NCI-H82 (cell line): ENCODE data around the gene DOK5.
A peak's percentile ranks its signal among the peaks of the same experiment; 100 is the strongest.

Experiments used
- DNase-seq: peaks from one replicate; lab custom pipeline; 2025; lab: John Stamatoyannopoulos, UW

Gene DOK5

GRCh38 chr20:54648421-54649142 lies 173.2 kb downstream of the DOK5 start:
- DNase-seq = no peak

- peak; percentile 91 for DNase-seq
Measured at GRCh38 chr20:54649511-54649962, 174.1 kb downstream of the DOK5 start.

GRCh38 chr20:54650052-54650719 lies 174.8 kb downstream of the DOK5 start:
- no peak for DNase-seq

- no peak for DNase-seq
Measured at GRCh38 chr20:54651252-54651651, 175.9 kb downstream of the DOK5 start.

GRCh38 chr20:54654450-54654849 lies 179.1 kb downstream of the DOK5 start:
- DNase-seq = no peak

- DNase-seq = no peak
Measured at GRCh38 chr20:54657268-54657826, 182.0 kb downstream of the DOK5 start.

GRCh38 chr20:54658525-54658924 lies 183.1 kb downstream of the DOK5 start:
- DNase-seq = no peak

GRCh38 chr20:54661265-54661664 lies 185.9 kb downstream of the DOK5 start:
- no peak for DNase-seq

GRCh38 chr20:54661880-54662465 lies 186.6 kb downstream of the DOK5 start:
- DNase-seq = no peak

- no peak for DNase-seq
Measured at GRCh38 chr20:54665812-54666211, 190.4 kb downstream of the DOK5 start.

GRCh38 chr20:54668271-54669039 lies 193.1 kb downstream of the DOK5 start:
- peak; percentile 38 for DNase-seq

GRCh38 chr20:54669040-54669363 lies 193.6 kb downstream of the DOK5 start:
- DNase-seq = no peak

GRCh38 chr20:54678253-54678652 lies 202.9 kb downstream of the DOK5 start:
- DNase-seq = no peak

GRCh38 chr20:54680439-54680838 lies 205.0 kb downstream of the DOK5 start:
- no peak for DNase-seq

GRCh38 chr20:54680872-54681619 lies 205.7 kb downstream of the DOK5 start:
- DNase-seq = peak; percentile 64

GRCh38 chr20:54681869-54682268 lies 206.5 kb downstream of the DOK5 start:
- no peak for DNase-seq

GRCh38 chr20:54688476-54688875 lies 213.1 kb downstream of the DOK5 start:
- no peak for DNase-seq

GRCh38 chr20:54690323-54690722 lies 214.9 kb downstream of the DOK5 start:
- no peak for DNase-seq

- no peak for DNase-seq
Measured at GRCh38 chr20:54691327-54691726, 215.9 kb downstream of the DOK5 start.

- peak; percentile 40 for DNase-seq
Measured at GRCh38 chr20:54692168-54692887, 216.9 kb downstream of the DOK5 start.

GRCh38 chr20:54694516-54694915 lies 219.1 kb downstream of the DOK5 start:
- DNase-seq = no peak
